MCF 10A (cell line): ENCODE data around the gene BAMBI. TPM values are rescaled to one million over a fixed set of nuclear protein-coding genes. Genes with fewer than 3 reads are reported as not detected.

ENCODE experiments used
- BruUV-seq: library from RNA; stranded (reverse); fragments of 400-500 nt; replicated peaks from 2 replicates; lab custom pipeline; 2021; lab: Mats Ljungman, UMichigan
- CTCF ChIA-PET: fragments of 300-600 bp; sonication (Branson Sonifier 250); formaldehyde crosslinking; extraction: SDS; loops from one replicate; lab custom pipeline; 2021; ENCODE audit warnings: antibody characterized with exemption, inconsistent platforms; lab: Yijun Ruan, JAX
- POLR2A ChIA-PET: fragments of 300-600, 350-650 bp; sonication (Branson Sonifier 250); formaldehyde crosslinking; extraction: SDS; loops from one replicate; lab custom pipeline; 2020; ENCODE audit warnings: antibody characterized with exemption, inconsistent platforms; lab: Yijun Ruan, JAX
- DNase-seq: peaks from one replicate; pipeline ENCODE4 v3.0.0-alpha.2; 2018; ENCODE audit not compliant: unreplicated experiment
- H3K27ac Mint-ChIP-seq: one replicate; pipeline ENCODE4 v1.8.0; 2022; ENCODE audit warnings: mild to moderate bottlenecking, low read depth, mixed read lengths; ENCODE audit not compliant: unreplicated experiment
- H3K27me3 Mint-ChIP-seq: one replicate; pipeline ENCODE4 v1.8.0; 2022; ENCODE audit warnings: mixed read lengths; ENCODE audit not compliant: insufficient read depth, unreplicated experiment
- H3K36me3 Mint-ChIP-seq: one replicate; pipeline ENCODE4 v1.8.0; 2022; ENCODE audit warnings: mild to moderate bottlenecking, moderate library complexity, mixed read lengths; ENCODE audit not compliant: insufficient read depth, unreplicated experiment
- H3K4me1 Mint-ChIP-seq: one replicate; pipeline ENCODE4 v1.8.0; 2022; ENCODE audit warnings: mixed read lengths; ENCODE audit not compliant: insufficient read depth, unreplicated experiment
- H3K4me3 Mint-ChIP-seq: one replicate; pipeline ENCODE4 v1.8.0; 2022; ENCODE audit warnings: mild to moderate bottlenecking, moderate library complexity, mixed read lengths; ENCODE audit not compliant: unreplicated experiment
- H3K9me3 Mint-ChIP-seq: one replicate; pipeline ENCODE4 v1.8.0; 2022; ENCODE audit warnings: mixed read lengths; ENCODE audit not compliant: unreplicated experiment
- CTCF ChIP-seq: fragments of 200-600 bp; IDR thresholded peaks from one replicate; pipeline ENCODE4 v1.8.0; 2022; ENCODE audit warnings: antibody characterized with exemption, mild to moderate bottlenecking; ENCODE audit not compliant: unreplicated experiment
- intact Hi-C: fragments of 100-400 bp; cut with micrococcal nuclease; formaldehyde crosslinking; loops from 2 replicates; pipeline ENCODE4 v1.14.1; 2022
- total RNA-seq: library from RNA; stranded (reverse); gene quantifications from 2 replicates; pipeline ENCODE4 v1.2.3, GENCODE V29; 2022

The BAMBI gene
- total RNA-seq, 1 experiment from 2014 or later, result 31.6 TPM

GRCh38 chr10:28711041-28711440, 33.7 kb downstream of the BAMBI start:
- Mint-ChIP-seq H3K36me3 (no peaks in the 10 kb centered on the region), H3K27me3 (no peaks in the 10 kb centered on the region), H3K27ac (no peak overlapping the region), H3K4me3 (no peak overlapping the region), H3K4me1 (no peaks in the 10 kb centered on the region), H3K9me3 (no peaks in the 10 kb centered on the region)
- CTCF ChIA-PET, result interaction anchor here (0.8 kb wide), 1 partner anchor 255 kb away, joined by 3 read pairs; no protein-coding TSS in a partner anchor
- intact Hi-C loops, result no loop called here
- DNase-seq, result peak; percentile 34
- no peak for TF ChIP-seq CTCF
- POLR2A ChIA-PET, result interaction anchor here (0.7 kb wide), 1 partner anchor 22 kb away, joined by 3 read pairs; no protein-coding TSS in a partner anchor
- no TSS peak for BruUV-seq

GRCh38 chr10:28711776-28712175, 34.5 kb downstream of the BAMBI start:
- Mint-ChIP-seq H3K9me3 (no peaks in the 10 kb centered on the region), H3K27ac (no peak overlapping the region), H3K36me3 (no peaks in the 10 kb centered on the region), H3K4me1 (no peaks in the 10 kb centered on the region), H3K4me3 (no peak overlapping the region), H3K27me3 (no peaks in the 10 kb centered on the region)
- no peak for TF ChIP-seq CTCF
- intact Hi-C loops, result no loop called here
- no TSS peak for BruUV-seq
- CTCF ChIA-PET, result interaction anchor here (0.8 kb wide), 1 partner anchor 254 kb away, joined by 3 read pairs; no protein-coding TSS in a partner anchor
- POLR2A ChIA-PET, result no interaction called here
- DNase-seq, result no peak

- BruUV-seq, result no TSS peak
- H3K27me3 Mint-ChIP-seq, result no peaks in the 10 kb centered on the region
- H3K4me3 Mint-ChIP-seq, result no peak overlapping the region
- no peak for DNase-seq
- CTCF ChIA-PET, result no interaction called here
- H3K27ac Mint-ChIP-seq, result no peak overlapping the region
- no peaks in the 10 kb centered on the region for H3K4me1 Mint-ChIP-seq
- H3K9me3 Mint-ChIP-seq, result no peaks in the 10 kb centered on the region
- H3K36me3 Mint-ChIP-seq, result no peaks in the 10 kb centered on the region
- intact Hi-C loops, result no loop called here
- no peak for TF ChIP-seq CTCF
- POLR2A ChIA-PET, result no interaction called here
Observed at GRCh38 chr10:28713626-28714352, 36.5 kb downstream of the BAMBI start.

GRCh38 chr10:28714401-28715053, 37.2 kb downstream of the BAMBI start:
- Mint-ChIP-seq H3K27me3 (no peaks in the 10 kb centered on the region), H3K36me3 (no peaks in the 10 kb centered on the region), H3K9me3 (no peaks in the 10 kb centered on the region), H3K4me3 (no peak overlapping the region), H3K27ac (no peak overlapping the region), H3K4me1 (peaks cover 3% of the 10 kb centered on the region)
- intact Hi-C loops, result no loop called here
- ChIA-PET POLR2A (no interaction called here), CTCF (no interaction called here)
- no TSS peak for BruUV-seq
- TF ChIP-seq CTCF, result no peak
- DNase-seq, result no peak
